Muscle of leg (tissue), 11 donors: ENCODE measurements around the gene PARD6B. TPM values are rescaled to one million over a fixed set of nuclear protein-coding genes. Genes with fewer than 3 reads are reported as not detected.
"Not testable (repeated sequence)": the region's sequence is repeated elsewhere in the genome, so short reads cannot be mapped to it uniquely, and the experiment has no call there.

Experiments
- DNase-seq: peaks from one replicate; pipeline ENCODE4 v3.0.0; 2013
- H3K27ac ChIP-seq: one replicate; pipeline ENCODE4 v1.5.1; 2013; ENCODE audit warnings: mild to moderate bottlenecking, low read length, control low read depth
- H3K27me3 ChIP-seq: one replicate; pipeline ENCODE4 v1.6.1; 2013; ENCODE audit warnings: low read length; ENCODE audit not compliant: control insufficient read depth, insufficient read depth
- H3K36me3 ChIP-seq: one replicate; pipeline ENCODE4 v1.6.1; 2013; ENCODE audit warnings: low read length; ENCODE audit not compliant: control insufficient read depth, insufficient read depth
- H3K4me1 ChIP-seq: one replicate; pipeline ENCODE4 v1.6.1; 2013; ENCODE audit warnings: low read length; ENCODE audit not compliant: control insufficient read depth, insufficient read depth
- H3K4me3 ChIP-seq: one replicate; pipeline ENCODE4 v1.5.1; 2013; ENCODE audit warnings: low read length, control low read depth
- H3K9me3 ChIP-seq: replicated peaks from 2 replicates; pipeline ENCODE4 v1.6.1; 2013; ENCODE audit warnings: low read depth, low read length; ENCODE audit not compliant: control insufficient read depth
- WGBS: methylation state at CpG from one replicate; pipeline ENCODE4 v1.1.5; 2013; ENCODE audit warnings: missing lambda C conversion rate; ENCODE audit not compliant: insufficient coverage; 5-methylcytosine and 5-hydroxymethylcytosine counted together
- polyA plus RNA-seq, 8 donors: library from polyadenylated mRNA; unstranded; fragments of 120-200 nt; gene quantifications; one replicate each; pipeline versions ENCODE4 v1.2.1 to v1.2.3, GENCODE V29; 2013; ENCODE audit warnings: inconsistent platforms in 1 of 8, low replicate concordance in 1 of 8; ENCODE audit not compliant: insufficient read length in 8 of 8, insufficient read depth in 1 of 8
- total RNA-seq: library from RNA; stranded (reverse); fragments of 120-200 nt; gene quantifications from one replicate; pipeline ENCODE4 v1.2.4, GENCODE V29; 2013

Gene PARD6B
- total and polyA plus RNA-seq, 9 donors = 0.22 to 0.97 (median 0.62) TPM

DNA sequence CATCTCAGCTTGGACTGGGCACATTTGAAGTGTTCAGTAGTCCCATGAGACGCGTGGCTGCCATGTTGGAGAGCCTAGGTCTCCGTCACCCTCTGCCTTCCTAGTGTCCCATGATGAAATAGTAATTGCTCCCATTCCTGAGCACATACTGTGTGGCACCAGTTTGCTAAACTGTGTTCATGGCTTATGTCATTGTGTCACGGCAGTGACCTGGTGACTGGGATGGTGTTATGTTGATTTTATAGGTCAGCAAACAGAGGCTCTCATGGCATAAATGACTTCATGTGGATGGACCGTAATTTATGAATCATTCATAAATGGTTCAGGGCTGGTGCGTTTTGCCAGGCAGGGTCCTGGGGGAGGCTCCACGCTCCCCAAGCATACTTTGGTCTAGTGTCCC lies 67.3 kb downstream of the PARD6B start:
- H3K4me1 ChIP-seq = peaks cover 9% of the 10 kb centered on the region
- H3K36me3 ChIP-seq = no peaks in the 10 kb centered on the region
- H3K9me3 ChIP-seq = no peaks in the 10 kb centered on the region
- no peak for DNase-seq
- H3K4me3 ChIP-seq = no peak overlapping the region
- no peak overlapping the region for H3K27ac ChIP-seq
- 84% methylated on average over 5 of the region's 7 CpGs for WGBS
- peaks cover 5% of the 10 kb centered on the region for H3K27me3 ChIP-seq

DNA sequence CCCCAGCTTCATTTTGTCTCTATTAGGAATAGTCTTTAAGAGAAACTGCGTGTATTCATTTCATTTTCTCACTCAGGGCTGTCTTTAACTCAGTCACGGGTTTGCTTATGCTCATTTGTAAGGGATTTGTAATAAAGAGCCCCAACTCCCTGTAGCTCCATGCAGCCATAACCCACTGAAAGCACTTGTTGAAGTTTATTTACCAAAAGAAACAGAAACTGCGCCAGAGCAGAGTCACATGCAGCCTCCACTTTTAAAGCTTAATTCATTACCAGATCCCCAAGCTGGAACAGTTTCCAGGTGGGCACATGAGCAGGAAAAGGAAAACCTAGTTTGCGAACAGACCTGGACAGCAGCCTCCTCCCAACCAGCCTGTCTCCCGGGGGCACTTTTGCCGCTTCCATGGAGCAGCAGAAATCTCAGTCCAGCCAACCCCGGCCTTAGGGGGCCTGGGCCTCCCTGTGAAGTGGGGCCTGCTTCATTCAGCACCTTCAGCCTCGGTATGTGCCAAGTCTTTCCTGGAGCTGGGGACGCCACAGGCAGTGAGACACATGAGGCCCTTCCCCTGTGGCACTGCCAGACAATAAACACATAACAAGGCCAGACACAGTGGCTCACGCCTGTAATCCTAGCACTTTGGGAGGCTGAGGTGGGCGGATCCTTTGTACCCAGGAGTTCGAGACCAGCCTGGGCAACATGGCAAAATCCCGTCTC lies 68.0 kb downstream of the PARD6B start:
- Histone ChIP-seq H3K9me3 (no peaks in the 10 kb centered on the region), H3K4me3 (no peak overlapping the region), H3K27me3 (peaks cover under 1% of the 10 kb centered on the region), H3K27ac (no peak overlapping the region), H3K36me3 (no peaks in the 10 kb centered on the region), H3K4me1 (peaks cover 3% of the 10 kb centered on the region)
- no peak for DNase-seq
- 72% methylated on average over 7 of the region's 13 CpGs for WGBS

DNA sequence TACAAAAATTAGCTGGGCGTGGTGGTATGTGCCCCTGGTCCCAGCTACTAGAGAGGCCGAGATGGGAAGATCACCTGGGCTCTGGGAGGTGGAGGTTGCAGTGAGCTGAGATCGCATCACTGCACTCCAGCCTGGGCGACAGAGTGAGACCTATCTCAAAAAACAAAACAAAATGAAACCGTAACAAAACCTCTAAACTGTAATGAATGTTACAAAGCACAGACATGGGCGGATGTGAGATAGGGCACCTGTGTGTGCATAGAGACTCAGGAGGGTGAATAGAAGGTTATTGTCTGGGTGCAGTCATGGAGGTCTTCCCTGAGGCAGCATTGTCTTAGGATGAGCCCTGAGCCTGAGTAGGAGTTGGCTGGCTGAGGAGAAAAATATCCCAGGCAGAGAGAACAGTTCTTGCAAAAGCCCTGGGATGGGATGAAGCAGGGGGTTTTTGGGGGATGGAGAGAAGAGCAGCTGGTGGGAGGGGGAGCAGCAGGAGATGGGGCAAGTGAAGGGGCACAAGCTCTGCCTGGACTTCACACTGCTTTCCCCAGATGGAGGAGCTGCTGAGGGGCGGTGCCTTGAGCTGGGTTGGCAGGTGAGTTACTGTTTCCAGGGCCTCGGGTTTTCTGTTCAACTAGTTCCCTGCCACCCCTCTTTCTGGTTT lies 68.6 kb downstream of the PARD6B start:
- H3K4me1 ChIP-seq = no peaks in the 10 kb centered on the region
- H3K36me3 ChIP-seq = no peaks in the 10 kb centered on the region
- H3K9me3 ChIP-seq = no peaks in the 10 kb centered on the region
- H3K27me3 ChIP-seq = no peaks in the 10 kb centered on the region
- no peak overlapping the region for H3K4me3 ChIP-seq
- WGBS = 89% methylated on average over 3 of the region's 8 CpGs
- no peak for DNase-seq
- H3K27ac ChIP-seq = no peak overlapping the region

DNA sequence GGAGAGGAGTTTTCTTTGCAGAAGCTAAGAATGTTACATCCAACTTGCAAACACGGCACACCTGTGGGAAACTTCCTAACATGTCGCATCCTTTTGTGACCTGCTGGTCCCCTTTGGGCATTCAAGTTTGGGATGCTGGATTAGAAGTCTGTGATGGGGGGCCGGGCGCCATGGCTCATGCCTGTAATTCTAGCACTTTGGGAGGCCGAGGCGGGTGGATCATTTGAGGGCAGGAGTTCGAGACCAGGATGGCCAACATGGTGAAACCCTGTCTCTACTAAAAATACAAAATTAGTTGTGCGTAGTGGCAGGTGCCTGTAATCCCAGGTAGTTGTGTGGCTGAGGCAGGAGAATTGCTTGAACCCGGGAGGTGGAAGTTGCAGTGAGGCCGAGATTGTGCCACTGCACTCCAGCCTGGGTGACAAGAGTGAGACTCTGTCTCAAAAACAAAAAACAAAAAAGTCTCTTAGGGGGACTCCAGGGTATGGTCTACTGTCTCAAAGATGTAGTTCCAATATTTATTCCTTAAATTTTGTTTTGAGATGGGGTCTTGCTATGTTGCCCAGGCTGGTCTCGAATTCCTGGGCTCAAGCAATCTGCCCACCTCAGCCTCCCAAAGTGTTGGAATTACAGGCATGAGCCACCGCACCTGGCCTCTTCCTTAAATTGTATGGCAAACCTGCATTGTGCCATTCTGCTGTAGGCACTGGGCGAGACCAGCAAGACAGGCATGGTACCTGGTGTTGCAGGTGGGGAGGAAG lies 69.8 kb downstream of the PARD6B start:
- whole genome bisulfite sequencing = 91% methylated on average over 10 of the region's 13 CpGs
- H3K36me3 ChIP-seq, DNase-seq, H3K4me1 ChIP-seq, H3K9me3 ChIP-seq, H3K27ac ChIP-seq, H3K27me3 ChIP-seq, H3K4me3 ChIP-seq: not testable (repeated sequence)

DNA sequence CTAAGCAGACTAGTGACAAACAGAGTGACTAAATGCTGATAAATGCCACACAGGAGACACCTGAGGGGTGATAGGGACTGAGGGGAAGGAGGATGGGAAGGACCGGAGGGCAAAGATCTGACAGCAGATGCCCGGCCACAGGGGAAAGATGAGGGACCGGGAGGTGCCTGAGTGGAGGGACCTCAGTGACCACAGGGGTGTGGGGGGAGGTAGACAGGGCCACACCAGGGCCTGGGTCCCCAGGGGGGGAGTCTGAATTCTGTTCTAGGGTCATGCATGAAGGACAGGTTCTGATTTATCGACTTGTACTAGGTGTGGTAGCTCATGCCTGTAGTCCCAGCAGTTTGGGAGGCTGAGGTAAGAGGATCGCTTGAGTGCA lies 70.4 kb downstream of the PARD6B start:
- DNase-seq = no peak
- Histone ChIP-seq H3K9me3 (no peaks in the 10 kb centered on the region), H3K27ac (no peak overlapping the region), H3K36me3 (no peaks in the 10 kb centered on the region), H3K4me1 (no peaks in the 10 kb centered on the region), H3K27me3 (no peaks in the 10 kb centered on the region), H3K4me3 (no peak overlapping the region)
- WGBS = 91% methylated on average over 5 of the region's 5 CpGs

DNA sequence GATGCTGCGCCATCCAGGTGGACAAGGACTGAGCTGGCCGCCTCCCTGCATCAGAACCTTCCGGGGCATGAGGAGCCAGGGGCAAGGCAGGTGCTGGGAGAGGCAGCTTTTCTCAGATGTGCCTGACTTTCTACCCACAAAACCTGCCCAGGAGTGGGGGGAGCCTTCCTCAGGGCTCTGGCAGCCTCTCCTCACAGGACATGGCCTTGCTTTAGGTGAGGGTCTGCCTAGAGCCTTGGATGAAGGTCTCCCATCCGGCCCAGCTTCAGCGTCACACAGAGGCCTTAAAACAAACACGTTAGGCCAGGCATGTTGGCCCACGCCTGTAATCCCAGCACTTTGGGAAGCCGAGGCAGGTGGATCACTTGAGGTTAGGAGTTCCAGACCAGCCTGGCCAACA lies 70.9 kb downstream of the PARD6B start:
- H3K27ac ChIP-seq = no peak overlapping the region
- no peaks in the 10 kb centered on the region for H3K27me3 ChIP-seq
- whole genome bisulfite sequencing = 100% methylated on average over 5 of the region's 8 CpGs
- no peak for DNase-seq
- no peaks in the 10 kb centered on the region for H3K36me3 ChIP-seq
- no peaks in the 10 kb centered on the region for H3K4me1 ChIP-seq
- H3K4me3 ChIP-seq = no peak overlapping the region
- H3K9me3 ChIP-seq = no peaks in the 10 kb centered on the region

DNA sequence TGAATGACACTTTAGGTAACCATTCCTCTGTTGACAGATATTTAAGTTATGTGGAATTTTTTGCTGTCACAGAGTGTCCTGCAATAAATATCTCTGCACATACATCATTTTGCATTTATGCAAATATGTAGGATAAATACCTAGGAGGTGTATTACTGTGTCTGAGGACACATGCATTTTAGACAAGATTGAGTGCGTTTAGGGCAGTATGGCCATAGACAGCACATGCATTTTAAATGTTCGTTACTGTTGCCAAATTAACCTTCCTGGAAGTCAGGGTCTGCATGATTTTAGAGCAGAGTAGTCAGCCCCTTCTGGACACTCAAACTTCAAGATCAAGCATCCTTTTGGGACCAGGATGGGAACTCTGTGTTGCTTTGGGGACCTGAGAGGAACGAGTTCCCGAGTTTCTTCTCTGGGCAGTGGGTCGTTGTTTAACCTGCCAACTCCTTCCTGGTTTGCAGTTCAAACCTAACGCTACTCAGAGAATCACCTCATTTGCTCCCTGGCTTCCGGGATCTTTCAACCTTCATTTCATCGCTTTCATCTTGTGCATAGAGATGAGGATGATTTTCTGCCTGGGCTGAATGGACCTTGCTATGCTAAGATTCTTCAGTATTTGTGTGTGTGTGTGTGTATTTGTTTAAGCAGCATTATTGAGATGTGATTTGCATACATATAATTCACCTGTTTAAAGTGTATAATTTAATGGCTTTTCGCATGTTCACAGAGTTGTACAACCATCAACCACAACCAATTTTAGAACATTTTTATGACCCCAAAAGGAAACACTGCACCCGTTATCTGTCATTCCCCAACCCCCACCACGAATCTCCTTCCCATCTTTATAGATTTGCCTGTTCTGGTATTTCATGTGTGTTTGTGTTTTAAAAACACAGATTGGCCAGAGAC lies 73.3 kb downstream of the PARD6B start:
- H3K4me3 ChIP-seq = no peak overlapping the region
- DNase-seq = no peak
- H3K27ac ChIP-seq = no peak overlapping the region
- no peaks in the 10 kb centered on the region for H3K27me3 ChIP-seq
- H3K4me1 ChIP-seq = no peaks in the 10 kb centered on the region
- no peaks in the 10 kb centered on the region for H3K9me3 ChIP-seq
- H3K36me3 ChIP-seq = no peaks in the 10 kb centered on the region
- 43% methylated on average over 5 of the region's 11 CpGs for WGBS

DNA sequence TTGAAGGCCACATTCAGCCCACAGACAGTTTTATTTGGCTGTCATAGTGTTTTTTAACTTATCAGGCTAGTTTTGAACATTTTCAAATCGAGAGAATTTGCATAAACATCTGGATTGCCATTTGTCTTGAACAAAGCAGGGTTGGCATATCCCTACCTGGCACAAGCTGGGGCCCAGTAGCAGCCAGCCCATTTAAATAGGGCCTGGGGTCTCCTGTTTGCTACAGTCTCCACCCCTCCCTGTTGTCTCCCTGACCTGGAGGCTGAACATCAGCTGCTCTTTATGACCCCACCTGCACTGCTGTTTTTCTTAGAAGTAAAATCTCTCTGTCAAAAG lies 73.9 kb downstream of the PARD6B start:
- 100% methylated on average over 1 of the region's 1 CpG for WGBS

DNA sequence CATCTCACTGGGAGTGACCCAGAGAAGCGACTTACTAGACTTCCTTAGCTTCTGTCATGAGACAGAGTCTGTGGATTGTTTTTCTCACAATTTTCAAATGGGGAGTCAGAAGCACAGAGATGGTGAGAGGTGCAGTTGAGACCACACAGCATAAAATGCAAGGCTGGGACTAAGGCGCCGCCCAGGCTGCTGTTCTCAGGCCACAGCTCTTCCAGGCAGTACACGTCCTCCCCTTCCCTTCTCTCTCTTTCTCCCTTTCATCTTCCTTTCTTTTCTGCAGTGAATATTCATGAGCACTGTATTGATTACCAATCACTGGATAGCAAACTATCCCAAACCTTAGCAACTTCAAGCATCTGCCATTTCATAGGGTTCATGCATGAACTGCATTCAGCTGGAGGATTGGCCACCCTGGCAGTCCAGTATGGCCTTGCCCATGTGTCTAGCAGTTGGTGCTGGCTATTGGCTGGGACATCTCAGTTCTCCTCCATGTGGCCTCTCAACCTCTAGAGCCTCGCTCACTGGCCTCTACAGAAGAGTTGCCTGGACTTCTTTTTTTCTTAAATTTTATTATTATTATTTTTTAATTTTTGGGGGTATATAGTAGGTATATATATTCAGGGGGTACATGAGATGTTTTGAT lies 74.9 kb downstream of the PARD6B start:
- no peak for DNase-seq
- H3K36me3 ChIP-seq = no peaks in the 10 kb centered on the region
- H3K4me3 ChIP-seq = no peak overlapping the region
- no peaks in the 10 kb centered on the region for H3K9me3 ChIP-seq
- no peaks in the 10 kb centered on the region for H3K27me3 ChIP-seq
- 89% methylated on average over 3 of the region's 5 CpGs for WGBS
- no peak overlapping the region for H3K27ac ChIP-seq
- H3K4me1 ChIP-seq = no peaks in the 10 kb centered on the region

More for the DNA sequence above, 73.9 kb downstream of the PARD6B start:
- no peaks in the 10 kb centered on the region for H3K9me3 ChIP-seq
- no peaks in the 10 kb centered on the region for H3K27me3 ChIP-seq
- H3K4me1 ChIP-seq = no peaks in the 10 kb centered on the region
- no peak for DNase-seq
- no peak overlapping the region for H3K27ac ChIP-seq
- no peak overlapping the region for H3K4me3 ChIP-seq
- no peaks in the 10 kb centered on the region for H3K36me3 ChIP-seq
